ENCODE results near the gene PTPN4.

The PTPN4 gene, protein sequence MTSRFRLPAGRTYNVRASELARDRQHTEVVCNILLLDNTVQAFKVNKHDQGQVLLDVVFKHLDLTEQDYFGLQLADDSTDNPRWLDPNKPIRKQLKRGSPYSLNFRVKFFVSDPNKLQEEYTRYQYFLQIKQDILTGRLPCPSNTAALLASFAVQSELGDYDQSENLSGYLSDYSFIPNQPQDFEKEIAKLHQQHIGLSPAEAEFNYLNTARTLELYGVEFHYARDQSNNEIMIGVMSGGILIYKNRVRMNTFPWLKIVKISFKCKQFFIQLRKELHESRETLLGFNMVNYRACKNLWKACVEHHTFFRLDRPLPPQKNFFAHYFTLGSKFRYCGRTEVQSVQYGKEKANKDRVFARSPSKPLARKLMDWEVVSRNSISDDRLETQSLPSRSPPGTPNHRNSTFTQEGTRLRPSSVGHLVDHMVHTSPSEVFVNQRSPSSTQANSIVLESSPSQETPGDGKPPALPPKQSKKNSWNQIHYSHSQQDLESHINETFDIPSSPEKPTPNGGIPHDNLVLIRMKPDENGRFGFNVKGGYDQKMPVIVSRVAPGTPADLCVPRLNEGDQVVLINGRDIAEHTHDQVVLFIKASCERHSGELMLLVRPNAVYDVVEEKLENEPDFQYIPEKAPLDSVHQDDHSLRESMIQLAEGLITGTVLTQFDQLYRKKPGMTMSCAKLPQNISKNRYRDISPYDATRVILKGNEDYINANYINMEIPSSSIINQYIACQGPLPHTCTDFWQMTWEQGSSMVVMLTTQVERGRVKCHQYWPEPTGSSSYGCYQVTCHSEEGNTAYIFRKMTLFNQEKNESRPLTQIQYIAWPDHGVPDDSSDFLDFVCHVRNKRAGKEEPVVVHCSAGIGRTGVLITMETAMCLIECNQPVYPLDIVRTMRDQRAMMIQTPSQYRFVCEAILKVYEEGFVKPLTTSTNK

DNA sequence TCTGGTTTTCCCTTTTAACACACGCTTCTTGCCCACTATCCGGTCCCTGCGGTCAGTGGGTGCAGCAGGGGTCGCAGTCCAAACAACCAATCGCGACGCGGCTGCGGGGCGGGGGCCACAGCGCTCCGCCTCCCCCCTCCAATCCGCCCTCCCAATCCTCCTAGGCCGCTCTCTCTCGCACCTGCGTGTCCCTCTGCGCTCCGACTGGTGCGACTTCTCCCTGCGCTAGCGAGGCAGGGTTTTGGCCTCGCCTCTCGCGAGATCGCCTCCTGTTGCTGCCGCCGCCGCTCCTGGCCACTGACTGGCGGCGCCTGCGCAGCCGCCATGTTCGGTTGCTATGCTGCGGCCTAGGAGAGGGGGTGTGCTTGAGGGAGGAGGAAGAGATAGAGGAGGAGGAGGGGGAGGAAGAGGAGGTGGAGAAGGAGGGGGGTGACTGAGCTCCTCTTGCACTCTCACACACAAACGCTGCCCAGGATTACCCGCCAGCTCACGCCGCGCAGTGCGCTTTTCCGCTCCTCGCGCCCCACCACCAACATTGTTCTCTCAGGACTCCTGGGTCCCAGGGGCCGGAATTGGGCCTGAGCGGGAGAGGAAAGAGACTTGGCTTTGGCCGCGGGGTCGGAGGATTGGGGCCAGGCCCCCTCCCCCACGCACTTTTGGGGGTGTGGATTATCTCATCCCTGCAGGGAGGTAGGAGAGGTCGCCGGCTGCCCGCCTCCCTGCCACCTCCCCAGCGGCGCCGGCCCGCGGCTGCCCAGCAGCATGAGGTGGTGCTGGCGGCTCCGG is at the start of gene PTPN4:
PTPN4 (plus strand) TSS at position 472 of the 786 bp plus-strand sequence. CDS start 49,932 bp downstream, outside the sequence.
- no peak for TF ChIP-seq CTCF (IDR thresholded peaks at IDR 0.05; ENCODE audit: insufficient read depth, missing control alignments)
- FAIRE-seq = no peak
- DNase-seq (ENCODE audit: insufficient read length, low spot score) = peak; percentile 85

- no peak for TF ChIP-seq CTCF (IDR thresholded peaks at IDR 0.05; ENCODE audit: insufficient read depth, missing control alignments)
- no peak for FAIRE-seq
Observed at GRCh38 chr2:119710281-119710680, 49.4 kb upstream of the PTPN4 start.

GRCh38 chr2:119711352-119711751 is 48.4 kb upstream of the PTPN4 start:
- FAIRE-seq = no peak

More at GRCh38 chr2:119710281-119710680, 49.4 kb upstream of the PTPN4 start:
- no peak for DNase-seq (ENCODE audit: insufficient read length, low spot score)

GRCh38 chr2:119712571-119712970 is 47.2 kb upstream of the PTPN4 start:
- FAIRE-seq (no peak), DNase-seq (ENCODE audit: insufficient read length, low spot score) (no peak)
- no peak for TF ChIP-seq CTCF (IDR thresholded peaks at IDR 0.05; ENCODE audit: insufficient read depth, missing control alignments)

More at GRCh38 chr2:119711352-119711751, 48.4 kb upstream of the PTPN4 start:
- DNase-seq (ENCODE audit: insufficient read length, low spot score) = no peak
- TF ChIP-seq CTCF (IDR thresholded peaks at IDR 0.05; ENCODE audit: insufficient read depth, missing control alignments) = no peak

- DNase-seq (ENCODE audit: insufficient read length, low spot score) (no peak), FAIRE-seq (no peak)
- TF ChIP-seq CTCF (IDR thresholded peaks at IDR 0.05; ENCODE audit: insufficient read depth, missing control alignments) = no peak
Observed at GRCh38 chr2:119713819-119714490, 45.8 kb upstream of the PTPN4 start.

Measured in D721Med (cell line).